HepG2 (cell line): Measurements from ENCODE around the gene NME2.

ENCODE experiments used
- ADNP ChIP-seq: sonication (generic); formaldehyde crosslinking; IDR thresholded peaks from 2 replicates; pipeline ENCODE4 v1.4.0; 2020; ENCODE audit warnings: missing genetic modification reagents
- BHLHE40 ChIP-seq: IDR thresholded peaks from 2 replicates; pipeline ENCODE4 v1.6.1; 2011; ENCODE audit warnings: low read length, improper control_type of control experiment
- CEBPB ChIP-seq: IDR thresholded peaks from 2 replicates; pipeline ENCODE4 v1.6.1; 2011; ENCODE audit warnings: low read depth, low read length, improper control_type of control experiment, borderline replicate concordance
- HDAC1 ChIP-seq: sonication (generic); formaldehyde crosslinking; IDR thresholded peaks from 2 replicates; pipeline ENCODE4 v1.5.1; 2020; ENCODE audit warnings: mild to moderate bottlenecking, missing genetic modification reagents
- KAT2B ChIP-seq: fragments of 150-350 bp; IDR thresholded peaks from 2 replicates; pipeline ENCODE4 v1.6.1; 2014; ENCODE audit warnings: low read depth, low read length, borderline replicate concordance
- MAFK ChIP-seq, 2 experiments: IDR thresholded peaks in 1 of 2; conservative IDR thresholded peaks in 1 of 2; 2 replicates each; pipeline ENCODE4 v1.6.1; 2011; ENCODE audit warnings: improper control_type of control experiment in 2 of 2, low read length in 2 of 2
- POLR2A ChIP-seq, 2 experiments: IDR thresholded peaks; 2 replicates each; pipeline ENCODE4 v1.6.1; 2011; ENCODE audit warnings: low read depth in 2 of 2, low read length in 2 of 2, mild to moderate bottlenecking in 1 of 2, moderate library complexity in 1 of 2; ENCODE audit not compliant: insufficient read depth in 1 of 2
- RFX5 ChIP-seq: IDR thresholded peaks from 2 replicates; pipeline ENCODE4 v1.6.1; 2011; ENCODE audit warnings: low read depth, low read length, improper control_type of control experiment
- SMC3 ChIP-seq: IDR thresholded peaks from 2 replicates; pipeline ENCODE4 v1.6.1; 2011; ENCODE audit warnings: low read length, improper control_type of control experiment
- SRF ChIP-seq: IDR thresholded peaks from 2 replicates; pipeline ENCODE4 v1.6.1; 2011; ENCODE audit warnings: mild to moderate bottlenecking, low read depth, low read length, moderate library complexity
- ZBTB8A ChIP-seq: sonication (generic); formaldehyde crosslinking; IDR thresholded peaks from 2 replicates; pipeline ENCODE4 v1.4.0; 2020; ENCODE audit warnings: mild to moderate bottlenecking, low read depth, missing genetic modification reagents, borderline replicate concordance
- ZNF441 ChIP-seq: sonication (generic); formaldehyde crosslinking; IDR thresholded peaks from 2 replicates; pipeline ENCODE4 v1.7.0; 2021; ENCODE audit warnings: missing genetic modification reagents, borderline replicate concordance
- TF ChIP-seq, protein P1 (sequence below): sonication (generic); formaldehyde crosslinking; IDR thresholded peaks from 2 replicates; pipeline ENCODE4 v1.4.0; 2020; ENCODE audit warnings: missing genetic modification reagents, borderline replicate concordance
- TF ChIP-seq, protein P2 (sequence below): sonication (generic); formaldehyde crosslinking; IDR thresholded peaks from 2 replicates; pipeline ENCODE4 v1.4.0; 2020; ENCODE audit warnings: missing genetic modification reagents

DNA sequence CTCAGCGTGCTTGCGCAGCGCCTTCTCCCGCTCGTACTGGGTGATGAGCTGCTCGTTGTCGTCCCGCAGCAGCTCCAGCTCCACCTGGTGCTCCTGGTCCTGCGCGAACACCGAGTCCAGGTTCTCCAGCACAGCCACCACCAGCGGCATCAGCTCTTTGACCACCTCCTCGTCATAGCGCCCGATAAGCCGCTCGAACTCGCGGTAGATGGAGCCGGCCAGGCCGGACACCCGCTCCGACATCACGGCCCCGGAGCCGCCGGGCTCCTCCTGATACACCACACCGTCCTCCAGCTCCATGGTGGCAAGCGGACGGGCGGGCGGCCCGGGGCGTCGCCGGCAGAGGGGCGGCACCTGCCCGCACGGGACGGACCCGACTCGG is 45.9 kb upstream of the NME2 start:
- TF ChIP-seq SRF = no peak
- TF ChIP-seq ZBTB8A (CRISPR knock-in tag) = no peak
- no peak for TF ChIP-seq SMC3
- no peak for TF ChIP-seq CEBPB
- TF ChIP-seq ZNF441 (CRISPR knock-in tag) = no peak
- TF ChIP-seq, protein P1, sequence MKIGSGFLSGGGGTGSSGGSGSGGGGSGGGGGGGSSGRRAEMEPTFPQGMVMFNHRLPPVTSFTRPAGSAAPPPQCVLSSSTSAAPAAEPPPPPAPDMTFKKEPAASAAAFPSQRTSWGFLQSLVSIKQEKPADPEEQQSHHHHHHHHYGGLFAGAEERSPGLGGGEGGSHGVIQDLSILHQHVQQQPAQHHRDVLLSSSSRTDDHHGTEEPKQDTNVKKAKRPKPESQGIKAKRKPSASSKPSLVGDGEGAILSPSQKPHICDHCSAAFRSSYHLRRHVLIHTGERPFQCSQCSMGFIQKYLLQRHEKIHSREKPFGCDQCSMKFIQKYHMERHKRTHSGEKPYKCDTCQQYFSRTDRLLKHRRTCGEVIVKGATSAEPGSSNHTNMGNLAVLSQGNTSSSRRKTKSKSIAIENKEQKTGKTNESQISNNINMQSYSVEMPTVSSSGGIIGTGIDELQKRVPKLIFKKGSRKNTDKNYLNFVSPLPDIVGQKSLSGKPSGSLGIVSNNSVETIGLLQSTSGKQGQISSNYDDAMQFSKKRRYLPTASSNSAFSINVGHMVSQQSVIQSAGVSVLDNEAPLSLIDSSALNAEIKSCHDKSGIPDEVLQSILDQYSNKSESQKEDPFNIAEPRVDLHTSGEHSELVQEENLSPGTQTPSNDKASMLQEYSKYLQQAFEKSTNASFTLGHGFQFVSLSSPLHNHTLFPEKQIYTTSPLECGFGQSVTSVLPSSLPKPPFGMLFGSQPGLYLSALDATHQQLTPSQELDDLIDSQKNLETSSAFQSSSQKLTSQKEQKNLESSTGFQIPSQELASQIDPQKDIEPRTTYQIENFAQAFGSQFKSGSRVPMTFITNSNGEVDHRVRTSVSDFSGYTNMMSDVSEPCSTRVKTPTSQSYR = no peak
- no peak for TF ChIP-seq RFX5
- no peak for TF ChIP-seq ADNP (CRISPR knock-in tag)
- no peak for TF ChIP-seq BHLHE40
- TF ChIP-seq, protein P2, sequence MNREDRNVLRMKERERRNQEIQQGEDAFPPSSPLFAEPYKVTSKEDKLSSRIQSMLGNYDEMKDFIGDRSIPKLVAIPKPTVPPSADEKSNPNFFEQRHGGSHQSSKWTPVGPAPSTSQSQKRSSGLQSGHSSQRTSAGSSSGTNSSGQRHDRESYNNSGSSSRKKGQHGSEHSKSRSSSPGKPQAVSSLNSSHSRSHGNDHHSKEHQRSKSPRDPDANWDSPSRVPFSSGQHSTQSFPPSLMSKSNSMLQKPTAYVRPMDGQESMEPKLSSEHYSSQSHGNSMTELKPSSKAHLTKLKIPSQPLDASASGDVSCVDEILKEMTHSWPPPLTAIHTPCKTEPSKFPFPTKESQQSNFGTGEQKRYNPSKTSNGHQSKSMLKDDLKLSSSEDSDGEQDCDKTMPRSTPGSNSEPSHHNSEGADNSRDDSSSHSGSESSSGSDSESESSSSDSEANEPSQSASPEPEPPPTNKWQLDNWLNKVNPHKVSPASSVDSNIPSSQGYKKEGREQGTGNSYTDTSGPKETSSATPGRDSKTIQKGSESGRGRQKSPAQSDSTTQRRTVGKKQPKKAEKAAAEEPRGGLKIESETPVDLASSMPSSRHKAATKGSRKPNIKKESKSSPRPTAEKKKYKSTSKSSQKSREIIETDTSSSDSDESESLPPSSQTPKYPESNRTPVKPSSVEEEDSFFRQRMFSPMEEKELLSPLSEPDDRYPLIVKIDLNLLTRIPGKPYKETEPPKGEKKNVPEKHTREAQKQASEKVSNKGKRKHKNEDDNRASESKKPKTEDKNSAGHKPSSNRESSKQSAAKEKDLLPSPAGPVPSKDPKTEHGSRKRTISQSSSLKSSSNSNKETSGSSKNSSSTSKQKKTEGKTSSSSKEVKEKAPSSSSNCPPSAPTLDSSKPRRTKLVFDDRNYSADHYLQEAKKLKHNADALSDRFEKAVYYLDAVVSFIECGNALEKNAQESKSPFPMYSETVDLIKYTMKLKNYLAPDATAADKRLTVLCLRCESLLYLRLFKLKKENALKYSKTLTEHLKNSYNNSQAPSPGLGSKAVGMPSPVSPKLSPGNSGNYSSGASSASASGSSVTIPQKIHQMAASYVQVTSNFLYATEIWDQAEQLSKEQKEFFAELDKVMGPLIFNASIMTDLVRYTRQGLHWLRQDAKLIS (CRISPR knock-in tag) = no peak
- no peak for TF ChIP-seq POLR2A (IDR thresholded peaks at IDR 0.05; ENCODE audit: insufficient read depth in 1 of 2, low read depth in 2 of 2, low read length in 2 of 2)
- TF ChIP-seq KAT2B = no peak
- no peak; the same call in 1 of the 2 replicates for TF ChIP-seq HDAC1 (CRISPR knock-in tag)
- no peak for TF ChIP-seq MAFK (conservative IDR thresholded peaks at IDR 0.05 in 1 of 2, IDR thresholded peaks at IDR 0.05 in 1 of 2; ENCODE audit: low read length in 2 of 2)
